K562 treated with DMSO at 1 percent for 48 hours (cell line): ENCODE measurements around the gene ELP6. TPM values are rescaled to one million over a fixed set of nuclear protein-coding genes. Genes with fewer than 3 reads are reported as not detected.

ENCODE experiments used
- total RNA-seq: library from RNA; unstranded; fragments of 300-600 nt; gene quantifications from 2 replicates; pipeline ENCODE4 v1.2.3, GENCODE V29; 2022; ENCODE audit warnings: low replicate concordance; ENCODE audit errors: extremely low read depth

ELP6 gene, protein sequence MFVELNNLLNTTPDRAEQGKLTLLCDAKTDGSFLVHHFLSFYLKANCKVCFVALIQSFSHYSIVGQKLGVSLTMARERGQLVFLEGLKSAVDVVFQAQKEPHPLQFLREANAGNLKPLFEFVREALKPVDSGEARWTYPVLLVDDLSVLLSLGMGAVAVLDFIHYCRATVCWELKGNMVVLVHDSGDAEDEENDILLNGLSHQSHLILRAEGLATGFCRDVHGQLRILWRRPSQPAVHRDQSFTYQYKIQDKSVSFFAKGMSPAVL
- total RNA-seq = not detected in 2 replicates

DNA sequence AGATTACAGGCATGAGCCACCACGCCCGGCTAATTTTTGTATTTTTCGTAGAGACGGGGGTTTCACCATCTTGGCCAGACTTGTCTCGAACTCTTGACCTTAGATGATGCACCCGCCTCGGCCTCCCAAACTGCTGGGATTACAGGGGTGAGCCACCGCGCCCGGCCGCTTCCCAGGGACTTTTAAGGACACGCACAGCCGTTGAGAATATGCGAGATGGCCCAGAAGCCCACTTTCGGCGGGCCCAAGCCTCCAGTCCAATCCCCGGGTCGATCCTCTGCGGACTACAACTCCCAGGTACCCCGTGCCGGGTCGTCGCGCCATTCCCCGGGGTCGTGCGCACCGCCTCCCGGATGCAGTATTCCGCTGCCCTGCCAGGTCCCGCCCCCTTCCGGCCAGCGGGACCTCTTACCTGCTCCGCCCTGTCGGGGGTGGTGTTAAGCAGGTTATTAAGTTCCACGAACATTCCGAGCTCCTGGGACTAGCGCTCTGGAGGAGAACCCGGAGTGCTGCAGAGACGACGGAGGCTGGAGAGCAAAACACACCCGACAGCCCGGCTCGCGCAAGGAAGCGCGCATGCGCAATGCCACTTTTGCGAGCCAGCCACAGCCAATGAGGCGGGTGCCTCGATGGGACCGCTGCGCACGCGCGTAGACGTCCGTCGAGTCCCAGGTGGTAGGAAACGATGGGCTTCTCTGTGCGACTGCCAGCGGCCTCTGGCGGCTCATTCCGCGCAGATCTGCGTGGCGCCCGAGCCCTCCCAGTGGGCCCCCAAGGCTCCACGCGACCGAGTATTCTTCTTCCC lies at the start of gene ELP6:
Gene ELP6, minus strand, starts transcription at position 588 of the 805 bp plus-strand sequence. Its CDS starts 122 bp downstream, at position 466.

DNA sequence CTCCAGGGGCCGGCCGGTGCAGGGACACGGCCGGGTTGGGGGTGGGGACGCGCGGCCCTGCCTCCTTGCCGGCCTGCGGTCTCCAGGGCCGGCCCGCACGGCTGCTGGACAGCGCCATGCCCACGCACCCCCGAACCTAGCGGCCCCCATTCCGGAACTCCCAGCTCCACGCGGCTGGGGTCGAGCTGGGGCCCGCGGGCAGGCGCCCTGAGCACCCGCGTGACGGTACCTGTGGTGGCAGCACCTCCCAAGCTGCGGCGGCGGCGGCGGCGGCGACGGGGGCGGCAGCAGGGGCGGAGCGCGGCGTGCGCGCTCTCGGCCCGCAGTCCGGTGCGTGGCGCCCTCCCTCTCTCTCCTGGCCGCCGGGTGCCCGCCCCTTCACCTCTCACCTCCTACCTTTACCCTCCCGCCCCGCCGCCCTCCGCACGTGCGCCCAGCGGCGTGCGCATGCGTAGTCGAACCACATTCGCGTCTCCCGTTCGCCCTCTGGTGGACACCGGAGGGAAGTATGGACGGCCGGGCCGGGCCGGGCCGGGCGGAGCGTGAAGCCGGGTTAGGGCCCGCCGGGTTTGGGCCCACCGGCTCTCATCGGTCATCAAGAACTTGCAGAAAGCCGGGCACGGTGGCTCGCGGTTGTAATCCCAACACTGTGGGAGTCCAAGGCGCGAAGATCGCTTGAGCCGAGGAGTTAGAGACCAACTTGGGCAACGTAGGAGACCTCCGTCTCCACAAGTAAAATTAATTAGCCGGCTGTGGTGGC lies 37.8 kb downstream of the ELP6 start, which contains the start of gene SCAP:
Gene SCAP, minus strand, starts transcription at position 372 of the 760 bp plus-strand sequence. CDS start 32,948 bp downstream, outside the sequence.

Other genes starting within 250 kb of the ELP6 start
- gene KIF9, start 230.9 kb downstream of the ELP6 start, total RNA-seq = not detected in 2 replicates
- gene KLHL18, start 230.8 kb downstream of the ELP6 start, total RNA-seq = not detected in 2 replicates
- gene PTPN23, start 132.7 kb downstream of the ELP6 start, total RNA-seq = not detected in 2 replicates
- gene SCAP, start 37.8 kb downstream of the ELP6 start, total RNA-seq = not detected in 2 replicates
- not detected in 2 replicates for gene CSPG5, start 65.2 kb upstream of the ELP6 start, total RNA-seq